K562 (cell line): ENCODE measurements around the gene KIAA1614. TPM values are rescaled to one million over a fixed set of nuclear protein-coding genes. Genes with fewer than 3 reads are reported as not detected.

Source experiments
- ATAC-seq: fragments of 200-7000 bp; cut with Tn5 transposase; 3 replicates; pipeline ENCODE4 v1.9.1; 2020; ENCODE audit warnings: moderate library complexity
- BruUV-seq: library from RNA; stranded (reverse); fragments of 400-500 nt; replicated peaks from 2 replicates; lab custom pipeline; 2021; lab: Mats Ljungman, UMichigan
- CTCF ChIA-PET: fragments of 300-600 bp; formaldehyde crosslinking; extraction: SDS; loops from one replicate; lab custom pipeline; 2021; ENCODE audit warnings: low intra/inter-chr PET ratio; lab: Yijun Ruan, JAX
- POLR2A ChIA-PET: fragments of 300-600, 350-650 bp; sonication (Branson Sonifier 250); formaldehyde crosslinking; extraction: SDS; loops from one replicate; lab custom pipeline; 2021; ENCODE audit warnings: antibody characterized with exemption, inconsistent platforms; lab: Yijun Ruan, JAX
- DNase-seq, 4 experiments: peaks; one replicate each; pipeline versions ENCODE4 v3.0.0 to v3.0.0-alpha.2; 2011 to 2018; ENCODE audit warnings: low spot score in 3 of 4, mixed read lengths in 3 of 4; ENCODE audit errors: extremely low read depth in 1 of 4
- FAIRE-seq: peaks from 2 replicates; lab custom pipeline; 2011; peaks lifted over from hg19 to GRCh38; lab: Jason Lieb, UNC
- H2AFZ ChIP-seq: 2 replicates; pipeline ENCODE4 v1.6.0; 2011; ENCODE audit warnings: low read depth, low read length, control low read depth, inconsistent platforms
- H3K27ac ChIP-seq: fragments of 200-600 bp; 3 replicates; pipeline ENCODE4 v1.8.0; 2011; ENCODE audit warnings: low read depth, mild to moderate bottlenecking, control low read depth, inconsistent platforms, low read length, moderate library complexity, mixed read lengths; ENCODE audit errors: extremely low read depth
- H3K27me3 ChIP-seq, 2 experiments: fragments of 300-600 bp in 1 of 2; 2 replicates in 1 of 2; 3 replicates in 1 of 2; pipeline versions ENCODE4 v1.6.0 to v1.8.0; 2011; ENCODE audit warnings: inconsistent platforms in 2 of 2, low read length in 2 of 2, mild to moderate bottlenecking in 1 of 2, mixed read lengths in 1 of 2, moderate library complexity in 1 of 2; ENCODE audit not compliant: control insufficient read depth in 2 of 2, insufficient read depth in 2 of 2
- H3K36me3 ChIP-seq: fragments of 300-600 bp; 3 replicates; pipeline ENCODE4 v1.8.0; 2011; ENCODE audit warnings: mild to moderate bottlenecking, low read length, inconsistent platforms; ENCODE audit not compliant: control insufficient read depth, insufficient read depth
- H3K4me1 ChIP-seq, 2 experiments: fragments of 200-600 bp in 1 of 2; replicated peaks in 1 of 2; 2 replicates in 1 of 2; 3 replicates in 1 of 2; pipeline versions ENCODE4 v1.5.1 to v1.8.0; 2011; ENCODE audit warnings: inconsistent platforms in 2 of 2, low read length in 2 of 2, mild to moderate bottlenecking in 1 of 2, mixed read lengths in 1 of 2, moderate library complexity in 1 of 2; ENCODE audit not compliant: control insufficient read depth in 2 of 2, insufficient read depth in 2 of 2
- H3K4me2 ChIP-seq: 2 replicates; pipeline ENCODE4 v1.6.1; 2011; ENCODE audit warnings: low read length, control low read depth, inconsistent platforms, mixed read lengths; ENCODE audit not compliant: insufficient read depth
- H3K4me3 ChIP-seq: fragments of 200-600 bp; sonication (generic), shearing (Covaris generic); 2 replicates; pipeline ENCODE4 v1.5.1; 2016; ENCODE audit warnings: control low read depth, inconsistent platforms
- H3K79me2 ChIP-seq: fragments of 200-600 bp; 3 replicates; pipeline ENCODE4 v1.8.0; 2011; ENCODE audit warnings: low read length, inconsistent platforms; ENCODE audit not compliant: control insufficient read depth, insufficient read depth
- H3K9ac ChIP-seq, 2 experiments: 2 replicates each; pipeline versions ENCODE4 v1.6.0 to v1.6.1; 2011; ENCODE audit warnings: low read depth in 2 of 2, low read length in 2 of 2, control low read depth in 1 of 2, inconsistent platforms in 1 of 2, mild to moderate bottlenecking in 1 of 2, mixed read lengths in 1 of 2; ENCODE audit not compliant: insufficient read depth in 1 of 2
- H3K9me1 ChIP-seq: one replicate; pipeline ENCODE4 v1.6.0; 2011; ENCODE audit warnings: inconsistent platforms, mild to moderate bottlenecking, low read length, moderate library complexity; ENCODE audit not compliant: control insufficient read depth, insufficient read depth
- H3K9me3 ChIP-seq: replicated peaks from 2 replicates; pipeline ENCODE4 v1.5.1; 2011; ENCODE audit warnings: low read depth, low read length, inconsistent platforms; ENCODE audit not compliant: control insufficient read depth, insufficient read depth
- H4K20me1 ChIP-seq: replicated peaks from 2 replicates; pipeline ENCODE4 v1.6.1; 2011; ENCODE audit warnings: low read length, inconsistent platforms, mixed read lengths; ENCODE audit not compliant: control insufficient read depth, insufficient read depth
- CSDE1 ChIP-seq, 2 experiments: fragments of 450-650 bp; IDR thresholded peaks; 2 replicates each; pipeline ENCODE4 v1.6.1; 2016; ENCODE audit warnings: mild to moderate bottlenecking in 1 of 2
- ELK3 ChIP-seq: fragments of 450-650 bp; formaldehyde crosslinking; IDR thresholded peaks from 2 replicates; pipeline ENCODE4 v1.4.0; 2020; ENCODE audit warnings: mild to moderate bottlenecking
- IRF2 ChIP-seq: sonication (generic); formaldehyde crosslinking; IDR thresholded peaks from 2 replicates; pipeline ENCODE4 v1.8.1; 2022; ENCODE audit warnings: mild to moderate bottlenecking, missing genetic modification reagents
- MYC ChIP-seq, 2 experiments: fragments of 250-450 bp in 1 of 2; sonication (Bioruptor Pico) in 1 of 2; IDR thresholded peaks; 2 replicates each; pipeline versions ENCODE4 v1.5.1 to v1.6.1; 2012 to 2021; ENCODE audit warnings: low read depth in 2 of 2, borderline replicate concordance in 1 of 2, improper control_type of control experiment in 1 of 2, low read length in 1 of 2, mild to moderate bottlenecking in 1 of 2, moderate library complexity in 1 of 2
- NEUROD1 ChIP-seq: fragments of 150-350 bp; IDR thresholded peaks from 2 replicates; pipeline ENCODE4 v1.6.1; 2014; ENCODE audit warnings: borderline replicate concordance, low read length, low read depth; ENCODE audit not compliant: partially characterized antibody
- NR2C1 ChIP-seq, 2 experiments: fragments of 450-650 bp; IDR thresholded peaks; 2 replicates each; pipeline ENCODE4 v1.6.1; 2017; ENCODE audit warnings: mild to moderate bottlenecking in 2 of 2, antibody characterized with exemption in 1 of 2, inconsistent platforms in 1 of 2, missing compliant biosample characterization in 1 of 2, missing genetic modification characterization in 1 of 2
- RAD21 ChIP-seq, 2 experiments: fragments of 250-450 bp in 1 of 2; fragments of 450-650 bp in 1 of 2; sonication (Bioruptor Pico) in 1 of 2; formaldehyde crosslinking in 1 of 2; IDR thresholded peaks in 1 of 2; conservative IDR thresholded peaks in 1 of 2; 2 replicates each; pipeline versions ENCODE4 v1.4.0 to v1.8.0; 2020 to 2022; ENCODE audit warnings: mild to moderate bottlenecking in 2 of 2, moderate library complexity in 1 of 2
- RBM15 ChIP-seq: fragments of 200-400 bp; formaldehyde crosslinking; IDR thresholded peaks from 2 replicates; pipeline ENCODE4 v1.6.1; 2018; ENCODE audit warnings: mild to moderate bottlenecking, low read length, moderate library complexity; ENCODE audit not compliant: insufficient read depth
- RFX5 ChIP-seq: IDR thresholded peaks from 2 replicates; pipeline ENCODE4 v1.6.1; 2011; ENCODE audit warnings: low read depth, mild to moderate bottlenecking, improper control_type of control experiment, low read length
- TAF9B ChIP-seq: fragments of 450-650 bp; IDR thresholded peaks from 2 replicates; pipeline ENCODE4 v1.6.1; 2018; ENCODE audit warnings: mild to moderate bottlenecking; ENCODE audit not compliant: partially characterized antibody
- ZFPM2 ChIP-seq: fragments of 250-450 bp; sonication (Bioruptor Pico); IDR thresholded peaks from 2 replicates; pipeline ENCODE4 v1.5.1; 2022; ENCODE audit warnings: mild to moderate bottlenecking
- ZNF431 ChIP-seq: sonication (generic); formaldehyde crosslinking; IDR thresholded peaks from 2 replicates; pipeline ENCODE4 v1.8.0; 2022; ENCODE audit warnings: mild to moderate bottlenecking, missing genetic modification reagents
- WGBS: fragments of 100-300 bp; shearing (Covaris generic); methylation state at CpG from one replicate; pipeline ENCODE4 v1.1.6; 2016; ENCODE audit warnings: low coverage, mixed read lengths; ENCODE audit not compliant: insufficient coverage; ENCODE audit errors: missing lambda C conversion rate; 5-methylcytosine and 5-hydroxymethylcytosine counted together
- in situ Hi-C: fragments of 300-500 bp; cut with MboI; formaldehyde crosslinking; loops from 4 replicates; pipeline ENCODE4 v1.15.0; 2018; ENCODE audit warnings: inconsistent platforms, mixed read lengths
- intact Hi-C: fragments of 100-400 bp; cut with micrococcal nuclease; formaldehyde crosslinking; loops from 2 replicates; pipeline ENCODE4 v1.14.2; 2022
- polyA plus RNA-seq, 8 experiments: library from polyadenylated mRNA; depleted of rRNA in 4 of 8; stranded (reverse) in 5 of 8; unstranded in 3 of 8; fragments of >200 nt; fragmentation: Nextera tagmentation in 2 of 8; fragmentation: Illumina TruSeq in 1 of 8; extraction: Ambion mirVana in 2 of 8; extraction: Trizol in 1 of 8; gene quantifications; 2 replicates each; pipeline versions ENCODE4 v1.2.1 to v1.2.3, GENCODE V29; 2011 to 2014; ENCODE audit warnings: inconsistent platforms in 1 of 8, missing spikeins in 1 of 8
- total RNA-seq, 7 experiments: library from RNA; depleted of rRNA in 6 of 7; stranded (reverse); fragments of >200 nt in 6 of 7; fragmentation: Illumina TruSeq in 2 of 7; extraction: Trizol in 2 of 7; gene quantifications; 2 replicates each; pipeline versions ENCODE4 v1.2.1 to v1.2.3, GENCODE V29; 2011 to 2021; ENCODE audit warnings: low replicate concordance in 1 of 7
- TF ChIP-seq, protein P1 (sequence below): sonication (generic); formaldehyde crosslinking; IDR thresholded peaks from 2 replicates; pipeline ENCODE4 v1.8.0; 2022; ENCODE audit warnings: missing genetic modification reagents, mild to moderate bottlenecking, borderline replicate concordance
- TF ChIP-seq, protein P2 (sequence below): fragments of 250-450 bp; sonication (Bioruptor Pico); IDR thresholded peaks from 2 replicates; pipeline ENCODE4 v1.8.0; 2021; ENCODE audit warnings: mild to moderate bottlenecking, moderate library complexity

KIAA1614 gene
- total and polyA plus RNA-seq, 9 of the 15 experiments (the other 6 are each of a cell fraction or from before 2014, with no cell fraction given) = 0.01 to 1.1 (median 0.15) TPM; not detected in 1

DNA sequence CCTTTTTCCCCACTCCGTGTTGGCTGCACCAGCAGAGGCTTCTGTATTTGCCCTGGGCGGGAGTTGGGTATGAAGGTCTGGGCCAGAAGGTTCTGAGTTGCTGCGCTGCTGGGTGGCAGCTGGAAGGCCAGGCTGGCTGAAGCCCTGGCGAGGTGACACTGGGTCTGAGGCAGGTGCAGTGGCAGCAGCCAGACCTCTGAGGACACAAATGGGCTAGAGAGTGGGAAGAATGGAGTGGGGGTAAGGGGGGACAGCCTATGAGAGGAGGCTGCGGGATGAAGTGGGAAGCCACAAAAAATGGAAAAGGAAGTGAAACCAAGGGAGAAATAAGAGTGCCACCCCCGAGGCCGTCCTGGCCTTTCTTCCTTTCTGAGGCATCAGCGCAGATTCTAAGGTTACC lies 56.7 kb downstream of the KIAA1614 start:
- intact Hi-C loops = no loop called here
- Histone ChIP-seq H3K27ac (no peak overlapping the region), H3K4me2 (no peak overlapping the region), H3K27me3 (no peaks in the 10 kb centered on the region), H3K9ac (no peak overlapping the region), H4K20me1 (peaks cover 20% of the 10 kb centered on the region), H3K36me3 (peaks cover 37% of the 10 kb centered on the region), H3K9me1 (no peaks in the 10 kb centered on the region), H3K4me3 (no peak overlapping the region), H3K79me2 (no peaks in the 10 kb centered on the region), H3K4me1 (peaks cover 3 to 11% of the 10 kb centered on the region in 2 experiments; a peak in 4 of 5 replicates), H3K9me3 (no peaks in the 10 kb centered on the region), H2AFZ (no peak overlapping the region)
- FAIRE-seq = no peak
- no peak for TF ChIP-seq MYC (IDR thresholded peaks at IDR 0.05; ENCODE audit: low read depth, low read length)
- TF ChIP-seq MYC (CRISPR knock-in tag; IDR thresholded peaks at IDR 0.05; ENCODE audit: borderline replicate concordance, low read depth) = no peak
- TF ChIP-seq, protein P1, sequence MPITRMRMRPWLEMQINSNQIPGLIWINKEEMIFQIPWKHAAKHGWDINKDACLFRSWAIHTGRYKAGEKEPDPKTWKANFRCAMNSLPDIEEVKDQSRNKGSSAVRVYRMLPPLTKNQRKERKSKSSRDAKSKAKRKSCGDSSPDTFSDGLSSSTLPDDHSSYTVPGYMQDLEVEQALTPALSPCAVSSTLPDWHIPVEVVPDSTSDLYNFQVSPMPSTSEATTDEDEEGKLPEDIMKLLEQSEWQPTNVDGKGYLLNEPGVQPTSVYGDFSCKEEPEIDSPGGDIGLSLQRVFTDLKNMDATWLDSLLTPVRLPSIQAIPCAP (CRISPR knock-in tag) = no peak
- TF ChIP-seq IRF2 (CRISPR knock-in tag) = no peak
- no peak for TF ChIP-seq TAF9B
- TF ChIP-seq ZFPM2 = no peak
- TF ChIP-seq ELK3 (CRISPR knock-in tag) = no peak
- no peak for TF ChIP-seq RAD21 (CRISPR knock-in tag; conservative IDR thresholded peaks at IDR 0.05 in 1 of 2, IDR thresholded peaks at IDR 0.05 in 1 of 2)
- TF ChIP-seq, protein P2, sequence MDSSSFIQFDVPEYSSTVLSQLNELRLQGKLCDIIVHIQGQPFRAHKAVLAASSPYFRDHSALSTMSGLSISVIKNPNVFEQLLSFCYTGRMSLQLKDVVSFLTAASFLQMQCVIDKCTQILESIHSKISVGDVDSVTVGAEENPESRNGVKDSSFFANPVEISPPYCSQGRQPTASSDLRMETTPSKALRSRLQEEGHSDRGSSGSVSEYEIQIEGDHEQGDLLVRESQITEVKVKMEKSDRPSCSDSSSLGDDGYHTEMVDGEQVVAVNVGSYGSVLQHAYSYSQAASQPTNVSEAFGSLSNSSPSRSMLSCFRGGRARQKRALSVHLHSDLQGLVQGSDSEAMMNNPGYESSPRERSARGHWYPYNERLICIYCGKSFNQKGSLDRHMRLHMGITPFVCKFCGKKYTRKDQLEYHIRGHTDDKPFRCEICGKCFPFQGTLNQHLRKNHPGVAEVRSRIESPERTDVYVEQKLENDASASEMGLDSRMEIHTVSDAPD (CRISPR knock-in tag) = no peak
- no peak for TF ChIP-seq CSDE1 (IDR thresholded peaks at IDR 0.05)
- no peak for TF ChIP-seq NR2C1 (IDR thresholded peaks at IDR 0.05)
- no peak for TF ChIP-seq NR2C1 (tag; IDR thresholded peaks at IDR 0.05)
- TF ChIP-seq RFX5 = no peak
- TF ChIP-seq ZNF431 (CRISPR knock-in tag) = no peak
- no peak for TF ChIP-seq NEUROD1
- no peak for TF ChIP-seq RBM15
- no peak for DNase-seq
- WGBS = 72% methylated on average over 8 of the region's 8 CpGs
- no peak for ATAC-seq
- no TSS peak for BruUV-seq
- CTCF ChIA-PET = no interaction called here
- POLR2A ChIA-PET = no interaction called here
- in situ Hi-C loops = no loop called here
